A673 (cell line): ENCODE results near the gene P2RY13. TPM values are rescaled to one million over a fixed set of nuclear protein-coding genes. Genes with fewer than 3 reads are reported as not detected.

Source experiments
- BruUV-seq: library from RNA; stranded (reverse); fragments of 400-500 nt; replicated peaks from 2 replicates; lab custom pipeline; 2021; lab: Mats Ljungman, UMichigan
- CTCF ChIA-PET: fragments of 300-600 bp; sonication (Branson Sonifier 250); formaldehyde crosslinking; loops from one replicate; lab custom pipeline; 2022; ENCODE audit warnings: antibody characterized with exemption; lab: Charles Lee
- POLR2A ChIA-PET: fragments of 300-600 bp; sonication (Branson Sonifier 250); formaldehyde crosslinking; loops from one replicate; lab custom pipeline; 2022; ENCODE audit warnings: antibody characterized with exemption; ENCODE audit not compliant: low non-redundant PET; lab: Charles Lee
- DNase-seq: peaks from one replicate; pipeline ENCODE4 v3.0.0-alpha.2; 2015; ENCODE audit warnings: low spot score
- H3K27ac ChIP-seq: fragments of 200-600 bp; sonication (generic); 2 replicates; pipeline ENCODE4 v1.5.1; 2016; ENCODE audit warnings: mixed run types, low read depth, mild to moderate bottlenecking, mixed read lengths, antibody characterized with exemption, low read length; ENCODE audit not compliant: poor library complexity, severe bottlenecking
- H3K27me3 ChIP-seq: fragments of 200-600 bp; sonication (generic); replicated peaks from 2 replicates; pipeline ENCODE4 v1.6.1; 2017; ENCODE audit warnings: mixed run types, low read depth, mild to moderate bottlenecking, mixed read lengths, antibody characterized with exemption, low read length; ENCODE audit not compliant: insufficient read depth, poor library complexity
- H3K36me3 ChIP-seq: fragments of 200-600 bp; sonication (generic); 2 replicates; pipeline ENCODE4 v1.6.1; 2016; ENCODE audit warnings: mixed run types, mild to moderate bottlenecking, mixed read lengths, antibody characterized with exemption, low read length; ENCODE audit not compliant: insufficient read depth, poor library complexity, severe bottlenecking
- H3K4me1 ChIP-seq: fragments of 200-600 bp; sonication (generic); 2 replicates; pipeline ENCODE4 v1.6.1; 2017; ENCODE audit warnings: mixed run types, mild to moderate bottlenecking, mixed read lengths, antibody characterized with exemption, low read length; ENCODE audit not compliant: insufficient read depth, poor library complexity, severe bottlenecking
- H3K4me3 ChIP-seq: fragments of 200-600 bp; sonication (generic); 2 replicates; pipeline ENCODE4 v1.5.1; 2016; ENCODE audit warnings: low read depth, mixed run types, mild to moderate bottlenecking, mixed read lengths, low read length; ENCODE audit not compliant: poor library complexity, severe bottlenecking
- H3K9me3 ChIP-seq: fragments of 200-600 bp; sonication (generic); 2 replicates; pipeline ENCODE4 v1.6.1; 2016; ENCODE audit warnings: mixed run types, low read depth, mild to moderate bottlenecking, mixed read lengths, antibody characterized with exemption, low read length; ENCODE audit not compliant: poor library complexity, severe bottlenecking
- CTCF ChIP-seq: fragments of 300-800, 200-600 bp; sonication (generic); conservative IDR thresholded peaks from 2 replicates; pipeline ENCODE4 v1.5.1; 2017; ENCODE audit warnings: low read depth, mild to moderate bottlenecking, antibody characterized with exemption, low read length, moderate library complexity, mixed read lengths
- EZH2 ChIP-seq: fragments of 200-600 bp; sonication (generic); IDR thresholded peaks from 2 replicates; pipeline ENCODE4 v1.6.1; 2017; ENCODE audit warnings: borderline replicate concordance, low read depth, mild to moderate bottlenecking, mixed read lengths, antibody characterized with exemption, low read length; ENCODE audit not compliant: poor library complexity, severe bottlenecking
- intact Hi-C: fragments of 100-400 bp; cut with micrococcal nuclease; formaldehyde crosslinking; loops from one replicate; pipeline ENCODE4 v1.10.0; 2022; ENCODE audit not compliant: unreplicated experiment
- total RNA-seq: library from RNA; stranded (reverse); gene quantifications from 2 replicates; pipeline ENCODE4 v1.2.3, GENCODE V29; 2021

The P2RY13 gene
- total RNA-seq, 1 experiment from 2014 or later: not detected

GRCh38 chr3:151278230-151278629 is 51.1 kb downstream of the P2RY13 start, which contains the start of gene P2RY14:
P2RY14 (minus strand) TSS chr3:151278542; CDS start chr3:151214316, 64,226 bp downstream.
- intact Hi-C loops: no loop called here
- TF ChIP-seq CTCF (no peak), EZH2 (no peak)
- CTCF ChIA-PET: no interaction called here
- no TSS peak for BruUV-seq
- Histone ChIP-seq H3K9me3 (no peaks in the 10 kb centered on the region), H3K27ac (no peak within 1 kb of the TSS), H3K4me1 (no peaks in the 10 kb centered on the region), H3K27me3 (no peaks in the 10 kb centered on the region), H3K4me3 (no peak within 1 kb of the TSS), H3K36me3 (no peaks in the 10 kb centered on the region)
- POLR2A ChIA-PET: interaction anchor here (0.6 kb wide), 1 partner anchor 29 kb away, joined by 5 read pairs; no protein-coding TSS in a partner anchor
- no peak for DNase-seq

DNA sequence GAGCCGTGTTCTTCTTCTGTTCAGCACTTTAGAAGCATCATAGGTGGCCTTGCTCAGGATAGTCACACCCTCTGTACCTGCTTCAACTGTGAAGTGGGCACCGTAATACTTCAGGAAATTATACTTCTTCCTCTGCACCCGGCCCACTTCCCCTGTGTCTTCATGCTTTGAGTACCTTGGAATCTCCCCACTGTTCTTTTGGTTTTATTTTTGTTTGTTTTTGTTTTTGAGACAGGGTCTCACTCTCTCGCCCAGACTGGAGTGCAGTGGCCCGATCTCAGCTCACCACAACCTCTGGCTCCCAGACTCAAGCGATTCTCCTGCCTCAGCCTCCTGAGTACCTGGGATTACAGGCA is 52.7 kb downstream of the P2RY13 start:
- ChIA-PET CTCF (no interaction called here), POLR2A (no interaction called here)
- no peak overlapping the region for H3K27ac ChIP-seq
- no peaks in the 10 kb centered on the region for H3K9me3 ChIP-seq
- H3K36me3 ChIP-seq: no peaks in the 10 kb centered on the region
- TF ChIP-seq CTCF (no peak), EZH2 (no peak)
- BruUV-seq: no TSS peak
- DNase-seq: no peak
- H3K4me3 ChIP-seq: no peak overlapping the region
- no peaks in the 10 kb centered on the region for H3K27me3 ChIP-seq
- intact Hi-C loops: no loop called here
- no peaks in the 10 kb centered on the region for H3K4me1 ChIP-seq

Other genes with a start within 250 kb of the P2RY13 start
- 0.71 and 1.1 TPM in 2 replicates for gene MED12L, start 243.9 kb downstream of the P2RY13 start, total RNA-seq
- not detected in 2 replicates for gene GPR171, start 126.3 kb downstream of the P2RY13 start, total RNA-seq
- gene P2RY14, start 51.0 kb downstream of the P2RY13 start, total RNA-seq: not detected in 2 replicates
- gene GPR87, start 12.7 kb downstream of the P2RY13 start, total RNA-seq: not detected in 2 replicates
- gene P2RY12, start 55.2 kb upstream of the P2RY13 start, total RNA-seq: not detected in 2 replicates
- gene IGSF10, start 131.5 kb upstream of the P2RY13 start, total RNA-seq: 10.5 and 13.6 TPM in 2 replicates